CMK (cell line): Measurements from ENCODE around the gene PTHLH.

Experiments
- DNase-seq: peaks from one replicate; pipeline ENCODE4 v3.0.0-alpha.2; 2010; ENCODE audit warnings: low read depth

PTHLH gene

GRCh38 chr12:27974735-27975221 is 2.2 kb upstream of the PTHLH start:
- no peak for DNase-seq

GRCh38 chr12:27973487-27973890 is 956 bp upstream of the PTHLH start:
- DNase-seq = no peak

- DNase-seq = no peak
Measured at GRCh38 chr12:27971606-27972005, 927 bp downstream of the PTHLH start.

GRCh38 chr12:27971121-27971489 is 1.4 kb downstream of the PTHLH start:
- DNase-seq = no peak

GRCh38 chr12:27970401-27971120 is 2.0 kb downstream of the PTHLH start:
- DNase-seq = no peak

- no peak for DNase-seq
Measured at GRCh38 chr12:27969624-27970400, 2.7 kb downstream of the PTHLH start.

GRCh38 chr12:27968972-27969623 is 3.4 kb downstream of the PTHLH start:
- no peak for DNase-seq

GRCh38 chr12:27967551-27968054 is 4.9 kb downstream of the PTHLH start:
- no peak for DNase-seq

- no peak for DNase-seq
Measured at GRCh38 chr12:27966870-27967269, 5.7 kb downstream of the PTHLH start.

GRCh38 chr12:27965966-27966365 is 6.6 kb downstream of the PTHLH start:
- DNase-seq = no peak

- no peak for DNase-seq
Measured at GRCh38 chr12:27965411-27965810, 7.1 kb downstream of the PTHLH start.

GRCh38 chr12:27964123-27964522 is 8.4 kb downstream of the PTHLH start:
- DNase-seq = no peak

- no peak for DNase-seq
Measured at GRCh38 chr12:27960821-27961220, 11.7 kb downstream of the PTHLH start.

GRCh38 chr12:27958675-27959074 is 13.9 kb downstream of the PTHLH start:
- no peak for DNase-seq

- DNase-seq = no peak
Measured at GRCh38 chr12:27957366-27957765, 15.2 kb downstream of the PTHLH start.

- no peak for DNase-seq
Measured at GRCh38 chr12:27953817-27954216, 18.7 kb downstream of the PTHLH start.

- DNase-seq = no peak
Measured at GRCh38 chr12:27953348-27953747, 19.2 kb downstream of the PTHLH start.

- no peak for DNase-seq
Measured at GRCh38 chr12:27952510-27952909, 20.0 kb downstream of the PTHLH start.

GRCh38 chr12:27951898-27952297 is 20.6 kb downstream of the PTHLH start:
- DNase-seq = no peak

GRCh38 chr12:27946421-27946820 is 26.1 kb downstream of the PTHLH start:
- no peak for DNase-seq

GRCh38 chr12:27940756-27941402 is 31.7 kb downstream of the PTHLH start:
- DNase-seq = peak; percentile 39

GRCh38 chr12:27940245-27940644 is 32.3 kb downstream of the PTHLH start:
- DNase-seq = no peak
